ES-I3 (cell line): ENCODE results near the gene CFAP251.
"Not testable (repeated sequence)": the region's sequence is repeated elsewhere in the genome, so short reads cannot be mapped to it uniquely, and the experiment has no call there.

ENCODE experiments used
- H3K36me3 ChIP-seq: 2 replicates; pipeline ENCODE4 v1.6.1; 2013; ENCODE audit warnings: mild to moderate bottlenecking, low read length, control low read depth, moderate library complexity; ENCODE audit not compliant: insufficient read depth
- H3K4me1 ChIP-seq: 2 replicates; pipeline ENCODE4 v1.6.1; 2013; ENCODE audit warnings: mild to moderate bottlenecking, control low read depth, low read length; ENCODE audit not compliant: insufficient read depth
- H3K9ac ChIP-seq: 2 replicates; pipeline ENCODE4 v1.6.1; 2013; ENCODE audit warnings: low read depth, mild to moderate bottlenecking, low read length, moderate library complexity
- H3K9me3 ChIP-seq: 2 replicates; pipeline ENCODE4 v1.6.1; 2013; ENCODE audit warnings: mild to moderate bottlenecking, low read length, moderate library complexity; ENCODE audit not compliant: control insufficient read depth, insufficient read depth

CFAP251 gene

GRCh38 chr12:122024132-122024785, 105.9 kb downstream of the CFAP251 start:
- Histone ChIP-seq H3K4me1 (peaks cover 1% of the 10 kb centered on the region; the same call in 1 of the 2 replicates), H3K9ac (peak overlapping the region; percentile 52; the same call in 1 of the 2 replicates), H3K36me3 (no peaks in the 10 kb centered on the region), H3K9me3 (no peaks in the 10 kb centered on the region)

- no peak overlapping the region for H3K9ac ChIP-seq
- H3K9me3 ChIP-seq, result no peaks in the 10 kb centered on the region
- H3K4me1 ChIP-seq, result peaks cover 8% of the 10 kb centered on the region; the same call in 1 of the 2 replicates
- no peaks in the 10 kb centered on the region for H3K36me3 ChIP-seq
Measured at GRCh38 chr12:122026706-122027333, 108.4 kb downstream of the CFAP251 start.

GRCh38 chr12:122028165-122028904, 109.9 kb downstream of the CFAP251 start:
- Histone ChIP-seq H3K36me3 (no peaks in the 10 kb centered on the region), H3K4me1 (peaks cover 8% of the 10 kb centered on the region; the same call in 1 of the 2 replicates), H3K9me3 (no peaks in the 10 kb centered on the region), H3K9ac (no peak overlapping the region)

- H3K9ac ChIP-seq, result no peak overlapping the region
- no peaks in the 10 kb centered on the region for H3K36me3 ChIP-seq
- H3K9me3 ChIP-seq, result no peaks in the 10 kb centered on the region
- peaks cover 8% of the 10 kb centered on the region; the same call in 1 of the 2 replicates for H3K4me1 ChIP-seq
Measured at GRCh38 chr12:122028905-122029560, 110.6 kb downstream of the CFAP251 start.

- Histone ChIP-seq H3K9ac (no peak overlapping the region), H3K4me1 (peaks cover 8% of the 10 kb centered on the region; the same call in 1 of the 2 replicates), H3K9me3 (no peaks in the 10 kb centered on the region), H3K36me3 (no peaks in the 10 kb centered on the region)
Measured at GRCh38 chr12:122029620-122030423, 111.4 kb downstream of the CFAP251 start.

GRCh38 chr12:122030424-122031035, 112.1 kb downstream of the CFAP251 start:
- Histone ChIP-seq H3K9me3 (no peaks in the 10 kb centered on the region), H3K9ac (no peak overlapping the region), H3K4me1 (peaks cover 8% of the 10 kb centered on the region; the same call in 1 of the 2 replicates), H3K36me3 (no peaks in the 10 kb centered on the region; the same call in 1 of the 2 replicates)

GRCh38 chr12:122031342-122032216, 113.2 kb downstream of the CFAP251 start:
- Histone ChIP-seq H3K9me3 (no peaks in the 10 kb centered on the region), H3K36me3 (no peaks in the 10 kb centered on the region; the same call in 1 of the 2 replicates), H3K4me1 (peaks cover 8% of the 10 kb centered on the region; the same call in 1 of the 2 replicates), H3K9ac (no peak overlapping the region)

- Histone ChIP-seq H3K36me3 (no peaks in the 10 kb centered on the region; the same call in 1 of the 2 replicates), H3K9ac (no peak overlapping the region), H3K4me1 (peaks cover 8% of the 10 kb centered on the region; the same call in 1 of the 2 replicates), H3K9me3 (no peaks in the 10 kb centered on the region)
Measured at GRCh38 chr12:122032580-122032979, 114.2 kb downstream of the CFAP251 start.

GRCh38 chr12:122035292-122035691, 116.9 kb downstream of the CFAP251 start:
- no peaks in the 10 kb centered on the region for H3K9me3 ChIP-seq
- H3K9ac ChIP-seq, result no peak overlapping the region
- H3K36me3 ChIP-seq, result no peaks in the 10 kb centered on the region; the same call in 1 of the 2 replicates
- H3K4me1 ChIP-seq, result no peaks in the 10 kb centered on the region

GRCh38 chr12:122036153-122036552, 117.8 kb downstream of the CFAP251 start:
- H3K4me1 ChIP-seq, result no peaks in the 10 kb centered on the region
- H3K36me3 ChIP-seq, result no peaks in the 10 kb centered on the region; the same call in 1 of the 2 replicates
- H3K9me3 ChIP-seq, result no peaks in the 10 kb centered on the region
- H3K9ac ChIP-seq, result no peak overlapping the region

GRCh38 chr12:122040579-122041386, 122.4 kb downstream of the CFAP251 start:
- peaks cover 12% of the 10 kb centered on the region; the same call in 1 of the 2 replicates for H3K9me3 ChIP-seq
- peaks cover 9% of the 10 kb centered on the region; the same call in 1 of the 2 replicates for H3K36me3 ChIP-seq

GRCh38 chr12:122041458-122041857, 123.1 kb downstream of the CFAP251 start:
- H3K4me1 ChIP-seq, H3K9ac ChIP-seq: not testable (repeated sequence)
- peaks cover 14% of the 10 kb centered on the region; the same call in 1 of the 2 replicates for H3K36me3 ChIP-seq
- H3K9me3 ChIP-seq, result peaks cover 15% of the 10 kb centered on the region; the same call in 1 of the 2 replicates

More at GRCh38 chr12:122040579-122041386, 122.4 kb downstream of the CFAP251 start:
- no peak overlapping the region for H3K9ac ChIP-seq
- H3K4me1 ChIP-seq, result no peaks in the 10 kb centered on the region
